Gastroesophageal sphincter (tissue), 4 donors: ENCODE data around the gene PID1. TPM values are rescaled to one million over a fixed set of nuclear protein-coding genes. Genes with fewer than 3 reads are reported as not detected.

Experiments used
- ATAC-seq: fragments of 150-250 bp; one replicate; pipeline ENCODE4 v1.9.1; 2016; ENCODE audit warnings: mild to moderate bottlenecking, moderate library complexity
- H3K27ac ChIP-seq, 4 donors: fragments of 200-600 bp; sonication (generic) in 3 of 4; 1 replicate in 3 of 4; 2 replicates in 1 of 4; pipeline ENCODE4 v1.5.1; 2016 to 2019
- H3K27me3 ChIP-seq: fragments of 200-600 bp; sonication (generic); one replicate; pipeline ENCODE4 v1.5.1; 2019
- H3K36me3 ChIP-seq, 2 donors: fragments of 200-600 bp; sonication (generic); one replicate each; pipeline ENCODE4 v1.5.1; 2019; ENCODE audit warnings: control low read depth in 1 of 2
- H3K4me1 ChIP-seq, 3 donors: fragments of 200-600 bp; sonication (generic); 1 replicate in 2 of 3; 2 replicates in 1 of 3; pipeline ENCODE4 v1.5.1; 2016 to 2019; ENCODE audit warnings: control low read depth in 2 of 3
- H3K4me3 ChIP-seq, 2 donors: fragments of 200-600 bp; sonication (generic); one replicate each; pipeline ENCODE4 v1.5.1; 2019; ENCODE audit warnings: mild to moderate bottlenecking in 1 of 2, moderate library complexity in 1 of 2
- H3K9me3 ChIP-seq, 3 donors: fragments of 200-600 bp; sonication (generic); one replicate each; pipeline ENCODE4 v1.5.1; 2017 to 2019; ENCODE audit warnings: control low read depth in 2 of 3
- CTCF ChIP-seq, 4 experiments: fragments of 200-600 bp in 2 of 4; fragments of 450-650 bp in 2 of 4; sonication (generic) in 1 of 4; IDR thresholded peaks; one replicate each; pipeline ENCODE4 v1.5.1; 2017 to 2019; ENCODE audit warnings: antibody characterized with exemption in 4 of 4, mild to moderate bottlenecking in 2 of 4, moderate library complexity in 2 of 4
- EP300 ChIP-seq: sonication (generic); formaldehyde crosslinking; IDR thresholded peaks from one replicate; pipeline ENCODE4 v1.6.1; 2017; ENCODE audit warnings: antibody characterized with exemption, mild to moderate bottlenecking
- POLR2A ChIP-seq, 2 donors: fragments of 450-650 bp; IDR thresholded peaks; one replicate each; pipeline ENCODE4 v1.6.1; 2017; ENCODE audit warnings: antibody characterized with exemption in 2 of 2, mild to moderate bottlenecking in 2 of 2, moderate library complexity in 1 of 2
- POLR2AphosphoS5 ChIP-seq: sonication (generic); formaldehyde crosslinking; IDR thresholded peaks from one replicate; pipeline ENCODE4 v1.6.1; 2017; ENCODE audit warnings: antibody characterized with exemption
- WGBS, 2 donors: methylation state at CpG; one replicate each; pipeline ENCODE4 v1.1.5; 2018; ENCODE audit warnings: low coverage in 1 of 2; 5-methylcytosine and 5-hydroxymethylcytosine counted together
- total RNA-seq, 4 donors: library from RNA; depleted of rRNA; stranded (reverse); fragments of >200 nt; gene quantifications; one replicate each; pipeline ENCODE4 v1.1.0, GENCODE V29; 2016

PID1 gene
- total RNA-seq, 4 donors from 2014 or later = 34.4 to 62.4 (median 54.9) TPM

- WGBS, 2 donors = 57 to 84% methylated on average over 1 to 2 of the region's 3 CpGs
- no peak for TF ChIP-seq EP300
- TF ChIP-seq POLR2A (IDR thresholded peaks at IDR 0.05) = no peak
- no peak for TF ChIP-seq CTCF (IDR thresholded peaks at IDR 0.05)
- no peak for TF ChIP-seq POLR2AphosphoS5
- Histone ChIP-seq H3K4me1 (peaks cover 0 to 27% (median 3%) of the 10 kb centered on the region in 3 donors), H3K36me3 (no peaks in the 10 kb centered on the region), H3K27ac (peak overlapping the region in 3 of 4 donors; percentile 5 to 50 (median 18)), H3K9me3 (no peaks in the 10 kb centered on the region), H3K4me3 (peak overlapping the region in 1 of 2 donors; percentile 15), H3K27me3 (no peaks in the 10 kb centered on the region)
- no peak for ATAC-seq
These were observed 39.7 kb downstream of the PID1 start for GRCh38 chr2:229231328-229231868.

GRCh38 chr2:229230911-229231310, 40.2 kb downstream of the PID1 start:
- Histone ChIP-seq H3K4me1 (peaks cover 0 to 27% (median 3%) of the 10 kb centered on the region in 3 donors), H3K36me3 (no peaks in the 10 kb centered on the region), H3K9me3 (no peaks in the 10 kb centered on the region), H3K4me3 (peak overlapping the region in 1 of 2 donors; percentile 15), H3K27ac (peak overlapping the region in 2 of 4 donors; percentile 5 to 50), H3K27me3 (no peaks in the 10 kb centered on the region)
- ATAC-seq = peak; percentile 45
- TF ChIP-seq CTCF (IDR thresholded peaks at IDR 0.05) (no peak), EP300 (no peak), POLR2A (IDR thresholded peaks at IDR 0.05) (no peak), POLR2AphosphoS5 (no peak)
- WGBS, 2 donors = 65% methylated on average over 3 of the region's 4 CpGs; no CpG with 5 or more reads in 1 of the 2 donors

- ATAC-seq = no peak
- Histone ChIP-seq H3K27me3 (no peaks in the 10 kb centered on the region), H3K9me3 (no peaks in the 10 kb centered on the region), H3K27ac (peak overlapping the region in 2 of 4 donors; percentile 21 to 53), H3K4me1 (peaks cover 0 to 27% (median 3%) of the 10 kb centered on the region in 3 donors), H3K36me3 (no peaks in the 10 kb centered on the region), H3K4me3 (peak overlapping the region; percentile 15)
- WGBS, 2 donors = 23 to 38% methylated on average over 2 of the region's 2 CpGs
- TF ChIP-seq POLR2A (IDR thresholded peaks at IDR 0.05) (no peak), EP300 (no peak), CTCF (IDR thresholded peaks at IDR 0.05) (no peak), POLR2AphosphoS5 (no peak)
These were observed 40.8 kb downstream of the PID1 start for GRCh38 chr2:229230256-229230655.

GRCh38 chr2:229226382-229226781, 44.7 kb downstream of the PID1 start:
- Histone ChIP-seq H3K27ac (peak overlapping the region in 2 of 4 donors; percentile 24 to 41), H3K4me3 (no peak overlapping the region), H3K27me3 (no peaks in the 10 kb centered on the region), H3K36me3 (no peaks in the 10 kb centered on the region), H3K9me3 (no peaks in the 10 kb centered on the region), H3K4me1 (peaks cover 0 to 27% (median 0%) of the 10 kb centered on the region in 3 donors)
- 20 to 41% methylated on average over 1 to 2 of the region's 2 CpGs for WGBS, 2 donors
- TF ChIP-seq CTCF (IDR thresholded peaks at IDR 0.05) = no peak
- no peak for TF ChIP-seq POLR2A (IDR thresholded peaks at IDR 0.05)
- TF ChIP-seq POLR2AphosphoS5 = no peak
- TF ChIP-seq EP300 = no peak
- peak; percentile 82 for ATAC-seq

GRCh38 chr2:229223107-229223506, 48.0 kb downstream of the PID1 start:
- TF ChIP-seq POLR2A (IDR thresholded peaks at IDR 0.05) (no peak), CTCF (IDR thresholded peaks at IDR 0.05) (no peak), POLR2AphosphoS5 (no peak), EP300 (no peak)
- 94% methylated on average over 1 of the region's 1 CpG; no CpG with 5 or more reads in 1 of the 2 donors for WGBS, 2 donors
- no peak overlapping the region for H3K4me3 ChIP-seq
- no peak overlapping the region for H3K27ac ChIP-seq
- no peaks in the 10 kb centered on the region for H3K36me3 ChIP-seq
- H3K27me3 ChIP-seq = no peaks in the 10 kb centered on the region
- ATAC-seq = no peak
- H3K4me1 ChIP-seq = peaks cover 0 to 6% (median 0%) of the 10 kb centered on the region in 3 donors
- H3K9me3 ChIP-seq = peaks cover 0 to 5% (median 0%) of the 10 kb centered on the region in 3 donors
